Endodermal cell (in vitro differentiated cells): ENCODE results near the gene SYNPR. TPM values are rescaled to one million over a fixed set of nuclear protein-coding genes. Genes with fewer than 3 reads are reported as not detected.

Experiments used
- DNase-seq: peaks from one replicate; pipeline ENCODE4 v3.0.0-alpha.2; 2017
- H3K27ac ChIP-seq: 2 replicates; pipeline ENCODE4 v1.5.1; 2013; ENCODE audit warnings: mild to moderate bottlenecking, low read depth, low read length, moderate library complexity
- H3K27me3 ChIP-seq: 2 replicates; pipeline ENCODE4 v1.6.1; 2013; ENCODE audit warnings: mild to moderate bottlenecking, low read length, moderate library complexity; ENCODE audit not compliant: insufficient read depth, control insufficient read depth, poor library complexity, severe bottlenecking
- H3K36me3 ChIP-seq: 2 replicates; pipeline ENCODE4 v1.7.0; 2013; ENCODE audit warnings: mild to moderate bottlenecking, low read length, moderate library complexity; ENCODE audit not compliant: control insufficient read depth, insufficient read depth
- H3K4me1 ChIP-seq: one replicate; pipeline ENCODE4 v1.7.0; 2013; ENCODE audit warnings: low read length; ENCODE audit not compliant: control insufficient read depth, insufficient read depth
- H3K4me3 ChIP-seq: 2 replicates; pipeline ENCODE4 v1.5.1; 2013; ENCODE audit warnings: mild to moderate bottlenecking, low read length, moderate library complexity
- H3K9ac ChIP-seq: 2 replicates; pipeline ENCODE4 v1.6.1; 2013; ENCODE audit warnings: mild to moderate bottlenecking, low read length, moderate library complexity; ENCODE audit not compliant: poor library complexity, severe bottlenecking; ENCODE audit errors: extremely low read depth
- H3K9me3 ChIP-seq: 2 replicates; pipeline ENCODE4 v1.6.1; 2013; ENCODE audit warnings: mild to moderate bottlenecking, low read length, moderate library complexity; ENCODE audit not compliant: control insufficient read depth
- H3K27ac Mint-ChIP-seq: 2 replicates; pipeline ENCODE4 v1.8.0; 2020; ENCODE audit warnings: mixed read lengths
- H3K27me3 Mint-ChIP-seq: 2 replicates; pipeline ENCODE4 v1.8.0; 2021; ENCODE audit warnings: mild to moderate bottlenecking, mixed read lengths; ENCODE audit not compliant: insufficient read depth
- H3K36me3 Mint-ChIP-seq: 2 replicates; pipeline ENCODE4 v1.8.0; 2020; ENCODE audit warnings: low read depth, mixed read lengths
- H3K4me1 Mint-ChIP-seq: 2 replicates; pipeline ENCODE4 v1.8.0; 2020; ENCODE audit warnings: mixed read lengths
- H3K4me3 Mint-ChIP-seq: 2 replicates; pipeline ENCODE4 v1.8.0; 2020; ENCODE audit warnings: mild to moderate bottlenecking, moderate library complexity, mixed read lengths
- H3K9me3 Mint-ChIP-seq: 2 replicates; pipeline ENCODE4 v1.8.0; 2020; ENCODE audit warnings: mild to moderate bottlenecking, mixed read lengths
- CTCF ChIP-seq: fragments of 200-600 bp; sonication (generic); conservative IDR thresholded peaks from 2 replicates; pipeline ENCODE4 v1.5.0; 2021; ENCODE audit warnings: antibody characterized with exemption, mild to moderate bottlenecking
- WGBS, 2 experiments: methylation state at CpG; one replicate each; pipeline versions ENCODE4 v1.1.5 to v1.1.7; 2013; ENCODE audit warnings: missing lambda C conversion rate in 2 of 2, mixed read lengths in 1 of 2; ENCODE audit not compliant: insufficient coverage in 1 of 2, insufficient read length in 1 of 2; 5-methylcytosine and 5-hydroxymethylcytosine counted together
- total RNA-seq, 2 donors: library from RNA; stranded (reverse); fragmentation: NEBNext Ultra II Directional in 1 of 2; extraction: Animal tissue kit (Norgen Biotek cat#: 25700) in 1 of 2; gene quantifications; 2 replicates in 1 of 2; 3 replicates in 1 of 2; pipeline ENCODE4 v1.2.1, GENCODE V29; 2021

SYNPR gene
- total RNA-seq, 2 donors from 2014 or later = not detected

GRCh38 chr3:63555767-63556166 lies 277.7 kb downstream of the SYNPR start:
- Histone ChIP-seq H3K4me3 (no peak overlapping the region), H3K4me1 (no peaks in the 10 kb centered on the region), H3K9ac (no peak overlapping the region), H3K27me3 (no peaks in the 10 kb centered on the region), H3K9me3 (peaks cover 6% of the 10 kb centered on the region), H3K36me3 (no peaks in the 10 kb centered on the region), H3K27ac (no peak overlapping the region)
- Mint-ChIP-seq H3K4me3 (no peak overlapping the region), H3K4me1 (peaks cover 8% of the 10 kb centered on the region), H3K36me3 (no peaks in the 10 kb centered on the region), H3K27me3 (no peaks in the 10 kb centered on the region), H3K9me3 (no peaks in the 10 kb centered on the region), H3K27ac (no peak overlapping the region)
- DNase-seq = no peak
- no peak for TF ChIP-seq CTCF
- 100% methylated on average over 1 of the region's 1 CpG for WGBS, 2 experiments

- no peaks in the 10 kb centered on the region for H3K36me3 Mint-ChIP-seq
Observed at GRCh38 chr3:63556401-63556800, 278.3 kb downstream of the SYNPR start.

GRCh38 chr3:63557912-63558311 lies 279.8 kb downstream of the SYNPR start:
- no peaks in the 10 kb centered on the region for H3K27me3 ChIP-seq
- no peak overlapping the region for H3K27ac Mint-ChIP-seq
- H3K4me1 ChIP-seq = no peaks in the 10 kb centered on the region
- H3K9ac ChIP-seq = no peak overlapping the region
- H3K4me3 Mint-ChIP-seq = no peak overlapping the region
- DNase-seq = no peak
- H3K4me3 ChIP-seq = no peak overlapping the region
- peaks cover 6% of the 10 kb centered on the region for H3K9me3 ChIP-seq
- peaks cover 8% of the 10 kb centered on the region for H3K4me1 Mint-ChIP-seq
- H3K27ac ChIP-seq = no peak overlapping the region
- H3K27me3 Mint-ChIP-seq = peaks cover 2% of the 10 kb centered on the region
- H3K9me3 Mint-ChIP-seq = no peaks in the 10 kb centered on the region
- TF ChIP-seq CTCF = no peak
- no peaks in the 10 kb centered on the region for H3K36me3 Mint-ChIP-seq
- no peaks in the 10 kb centered on the region for H3K36me3 ChIP-seq

More at GRCh38 chr3:63556401-63556800, 278.3 kb downstream of the SYNPR start:
- no peaks in the 10 kb centered on the region for H3K27me3 ChIP-seq
- peaks cover 6% of the 10 kb centered on the region for H3K9me3 ChIP-seq
- no peak overlapping the region for H3K4me3 ChIP-seq
- Mint-ChIP-seq H3K27ac (no peak overlapping the region), H3K27me3 (no peaks in the 10 kb centered on the region), H3K9me3 (no peaks in the 10 kb centered on the region), H3K4me3 (no peak overlapping the region), H3K4me1 (peaks cover 8% of the 10 kb centered on the region)
- TF ChIP-seq CTCF = no peak
- no peaks in the 10 kb centered on the region for H3K36me3 ChIP-seq
- H3K4me1 ChIP-seq = no peaks in the 10 kb centered on the region
- no peak for DNase-seq
- H3K9ac ChIP-seq = no peak overlapping the region
- 86 to 92% methylated on average over 7 to 9 of the region's 9 CpGs for WGBS, 2 experiments
- no peak overlapping the region for H3K27ac ChIP-seq
